HepG2 (cell line): ENCODE measurements around the gene EPDR1. TPM values are rescaled to one million over a fixed set of nuclear protein-coding genes. Genes with fewer than 3 reads are reported as not detected.

Experiments used
- BORCS8-MEF2B ChIP-seq: sonication (generic); formaldehyde crosslinking; IDR thresholded peaks from 2 replicates; pipeline ENCODE4 v1.8.0; 2022; ENCODE audit warnings: mild to moderate bottlenecking, missing genetic modification reagents
- EHMT2 ChIP-seq: fragments of 200-600 bp; sonication (generic); IDR thresholded peaks from 2 replicates; pipeline ENCODE4 v1.7.0; 2017; ENCODE audit warnings: antibody characterized with exemption, low read depth, low read length, borderline replicate concordance
- GABPA ChIP-seq, 2 experiments: IDR thresholded peaks; 2 replicates each; pipeline ENCODE4 v1.6.1; 2011 to 2016; ENCODE audit warnings: low read depth in 2 of 2, low read length in 1 of 2, missing biosample characterization in 1 of 2, missing genetic modification characterization in 1 of 2
- GLMP ChIP-seq: sonication (generic); formaldehyde crosslinking; IDR thresholded peaks from 2 replicates; pipeline ENCODE4 v1.9.0; 2021; ENCODE audit warnings: missing genetic modification reagents, mild to moderate bottlenecking, borderline replicate concordance
- HNRNPH1 ChIP-seq: fragments of 200-400 bp; formaldehyde crosslinking; optimal IDR thresholded peaks from 2 replicates; pipeline ENCODE3; 2017; ENCODE audit warnings: mild to moderate bottlenecking, low read depth, low read length
- SALL2 ChIP-seq: sonication (generic); formaldehyde crosslinking; IDR thresholded peaks from 2 replicates; pipeline ENCODE4 v1.8.1; 2023; ENCODE audit warnings: mild to moderate bottlenecking, missing genetic modification reagents, inconsistent platforms
- TRIM22 ChIP-seq: fragments of 450-650 bp; IDR thresholded peaks from 2 replicates; pipeline ENCODE4 v1.6.1; 2017
- ZBTB33 ChIP-seq: sonication (generic); formaldehyde crosslinking; IDR thresholded peaks from 2 replicates; pipeline ENCODE4 v1.4.0; 2020; ENCODE audit warnings: missing genetic modification reagents
- ZBTB40 ChIP-seq, 2 experiments: fragments of 450-650 bp in 1 of 2; sonication (generic) in 1 of 2; formaldehyde crosslinking in 1 of 2; IDR thresholded peaks; 2 replicates each; pipeline versions ENCODE4 v1.6.1 to v1.8.0; 2016 to 2022; ENCODE audit warnings: antibody characterized with exemption in 1 of 2, mild to moderate bottlenecking in 1 of 2, missing genetic modification reagents in 1 of 2
- ZNF121 ChIP-seq: sonication (generic); formaldehyde crosslinking; IDR thresholded peaks from 2 replicates; pipeline ENCODE4 v1.5.0; 2020; ENCODE audit warnings: mild to moderate bottlenecking, missing genetic modification reagents
- ZNF337 ChIP-seq: sonication (generic); formaldehyde crosslinking; IDR thresholded peaks from 2 replicates; pipeline ENCODE4 v1.5.1; 2020; ENCODE audit warnings: missing genetic modification reagents, low read depth, mild to moderate bottlenecking, borderline replicate concordance
- ZNF430 ChIP-seq: sonication (generic); formaldehyde crosslinking; IDR thresholded peaks from 2 replicates; pipeline ENCODE4 v1.9.0; 2021; ENCODE audit warnings: mild to moderate bottlenecking, missing genetic modification reagents
- ZNF572 ChIP-seq: sonication (generic); formaldehyde crosslinking; IDR thresholded peaks from 2 replicates; pipeline ENCODE4 v1.5.1; 2020; ENCODE audit warnings: mild to moderate bottlenecking, missing genetic modification reagents
- polyA plus RNA-seq, 8 experiments: library from polyadenylated mRNA; depleted of rRNA in 3 of 8; stranded (reverse) in 7 of 8; unstranded in 1 of 8; fragments of >200 nt; fragmentation: Illumina TruSeq in 4 of 8; extraction: Trizol in 4 of 8; gene quantifications; 2 replicates each; pipeline versions ENCODE4 v1.2.1 to v1.2.3, GENCODE V29; 2011 to 2016; ENCODE audit warnings: low read depth in 4 of 8, missing spikeins in 1 of 8, mixed read lengths in 1 of 8; ENCODE audit not compliant: insufficient read depth in 1 of 8
- total RNA-seq, 5 experiments: library from RNA; depleted of rRNA; stranded (reverse); fragments of >200 nt; fragmentation: Illumina TruSeq; extraction: Trizol; gene quantifications; 2 replicates each; pipeline ENCODE4 v1.2.3, GENCODE V29; 2016; ENCODE audit warnings: low read depth in 1 of 5

EPDR1 gene
- total and polyA plus RNA-seq, 2 of the 13 experiments (the other 11 are each of a cell fraction or from before 2014, with no cell fraction given): 38.3 to 50.2 TPM

- TF ChIP-seq TRIM22 (no peak), ZNF572 (CRISPR knock-in tag) (no peak), SALL2 (CRISPR knock-in tag) (peak; percentile 69; the same call in 1 of the 2 replicates), ZNF121 (CRISPR knock-in tag) (no peak), ZBTB33 (CRISPR knock-in tag) (no peak), ZBTB40 (IDR thresholded peaks at IDR 0.05) (no peak), ZBTB40 (CRISPR knock-in tag; IDR thresholded peaks at IDR 0.05) (no peak; the same call in 1 of the 2 replicates), GABPA (IDR thresholded peaks at IDR 0.05; ENCODE audit: low read depth, low read length) (no peak), GABPA (CRISPR knock-in tag; IDR thresholded peaks at IDR 0.05; ENCODE audit: low read depth) (no peak), GLMP (no peak), BORCS8-MEF2B (CRISPR knock-in tag) (peak; percentile 43), ZNF430 (CRISPR knock-in tag) (peak; percentile 60; the same call in 1 of the 2 replicates), HNRNPH1 (no peak), ZNF337 (peak; percentile 83; the same call in 1 of the 2 replicates), EHMT2 (no peak)
Measured at GRCh38 chr7:37920849-37921805, 687 bp downstream of the EPDR1 start (continued).
